Small intestine (tissue), 7 donors: ENCODE results near the gene PLEKHA8. TPM values are rescaled to one million over a fixed set of nuclear protein-coding genes. Genes with fewer than 3 reads are reported as not detected.

Experiments used
- DNase-seq, 2 donors: peaks; one replicate each; pipeline versions ENCODE4 v3.0.0 to v3.0.0-alpha.2; 2013
- FAIRE-seq: peaks from 2 replicates; lab custom pipeline; 2012; peaks lifted over from hg19 to GRCh38; lab: Jason Lieb, UNC
- H3K27ac ChIP-seq, 3 donors: one replicate each; pipeline ENCODE4 v1.5.1; 2013; ENCODE audit warnings: low read length in 2 of 3, mild to moderate bottlenecking in 2 of 3, control low read depth in 1 of 3, inconsistent platforms in 1 of 3, low read depth in 1 of 3, moderate library complexity in 1 of 3
- H3K27me3 ChIP-seq, 3 donors: one replicate each; pipeline ENCODE4 v1.6.1; 2013; ENCODE audit warnings: low read length in 3 of 3, inconsistent platforms in 1 of 3; ENCODE audit not compliant: control insufficient read depth in 3 of 3, insufficient read depth in 3 of 3
- H3K36me3 ChIP-seq, 3 donors: one replicate each; pipeline ENCODE4 v1.6.1; 2013; ENCODE audit warnings: low read length in 3 of 3, inconsistent platforms in 1 of 3, low read depth in 1 of 3, mild to moderate bottlenecking in 1 of 3, moderate library complexity in 1 of 3; ENCODE audit not compliant: control insufficient read depth in 3 of 3, insufficient read depth in 2 of 3
- H3K4me1 ChIP-seq, 3 donors: one replicate each; pipeline ENCODE4 v1.6.1; 2013; ENCODE audit warnings: low read length in 2 of 3, inconsistent platforms in 1 of 3, low read depth in 1 of 3, mild to moderate bottlenecking in 1 of 3, moderate library complexity in 1 of 3; ENCODE audit not compliant: control insufficient read depth in 3 of 3, insufficient read depth in 2 of 3
- H3K4me3 ChIP-seq, 3 donors: one replicate each; pipeline ENCODE4 v1.5.1; 2013; ENCODE audit warnings: low read length in 3 of 3, control low read depth in 1 of 3, inconsistent platforms in 1 of 3, low read depth in 1 of 3, mild to moderate bottlenecking in 1 of 3, moderate library complexity in 1 of 3
- H3K9me3 ChIP-seq, 2 donors: one replicate each; pipeline ENCODE4 v1.6.1; 2013; ENCODE audit warnings: low read depth in 1 of 2, low read length in 1 of 2; ENCODE audit not compliant: control insufficient read depth in 2 of 2, insufficient read depth in 1 of 2
- WGBS, 3 donors: extraction: QIAGEN DNeasy Blood & Tissue Kit; methylation state at CpG; one replicate each; pipeline ENCODE4 v1.1.7; 2013; 5-methylcytosine and 5-hydroxymethylcytosine counted together
- polyA plus RNA-seq, 4 donors: library from polyadenylated mRNA; stranded (reverse) in 3 of 4; unstranded in 1 of 4; fragments of 200-250 nt in 3 of 4; fragments of 120-200 nt in 1 of 4; gene quantifications; one replicate each; pipeline versions ENCODE4 v1.2.1 to v1.2.3, GENCODE V29; 2013
- donor health status: healthy with polysubstance abuse.
- donor health status: control.
- donor health status: control.
- donor health status: Bipolar disorder and iron deficiency.
- donor health status: healthy.

Gene PLEKHA8
- polyA plus RNA-seq, 4 donors = 3.8 to 5.0 (median 4.4) TPM

- DNase-seq (no peak), FAIRE-seq (no peak)
- WGBS, 3 donors = 47 to 68% (median 58%) methylated on average over 3 of the region's 3 CpGs
- no peaks in the 10 kb centered on the region for H3K4me1 ChIP-seq
- peaks cover 0 to 18% (median 0%) of the 10 kb centered on the region in 3 donors for H3K36me3 ChIP-seq
- no peak overlapping the region for H3K4me3 ChIP-seq
- H3K27ac ChIP-seq = no peak overlapping the region
- H3K27me3 ChIP-seq = no peaks in the 10 kb centered on the region
- no peaks in the 10 kb centered on the region for H3K9me3 ChIP-seq
Observed at GRCh38 chr7:30012757-30013156, 15.5 kb upstream of the PLEKHA8 start.

DNA sequence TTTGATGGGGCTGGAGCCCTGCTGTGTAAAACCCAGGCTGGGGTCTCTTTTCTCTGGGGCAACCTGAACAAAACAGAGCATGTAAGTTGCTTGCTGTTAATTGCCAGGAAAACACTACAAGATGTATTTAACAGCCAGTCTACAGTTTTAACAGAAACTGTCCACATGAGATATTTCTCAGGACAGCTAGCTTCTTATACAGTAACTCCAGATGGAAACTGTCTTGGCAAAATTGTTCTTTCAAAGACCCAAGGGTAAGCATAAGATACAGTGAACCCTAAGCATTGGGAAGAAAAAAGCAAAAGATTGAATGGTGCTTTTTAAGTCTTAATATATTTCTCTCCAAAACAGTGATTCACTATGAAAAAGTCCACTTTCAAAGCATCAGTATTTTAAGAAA lies 9.8 kb upstream of the PLEKHA8 start:
- no peaks in the 10 kb centered on the region for H3K27me3 ChIP-seq
- peaks cover 0 to 21% (median 0%) of the 10 kb centered on the region in 3 donors for H3K36me3 ChIP-seq
- H3K4me3 ChIP-seq = no peak overlapping the region
- H3K4me1 ChIP-seq = no peaks in the 10 kb centered on the region
- no peaks in the 10 kb centered on the region for H3K9me3 ChIP-seq
- no peak for FAIRE-seq
- no peak for DNase-seq
- no peak overlapping the region for H3K27ac ChIP-seq

DNA sequence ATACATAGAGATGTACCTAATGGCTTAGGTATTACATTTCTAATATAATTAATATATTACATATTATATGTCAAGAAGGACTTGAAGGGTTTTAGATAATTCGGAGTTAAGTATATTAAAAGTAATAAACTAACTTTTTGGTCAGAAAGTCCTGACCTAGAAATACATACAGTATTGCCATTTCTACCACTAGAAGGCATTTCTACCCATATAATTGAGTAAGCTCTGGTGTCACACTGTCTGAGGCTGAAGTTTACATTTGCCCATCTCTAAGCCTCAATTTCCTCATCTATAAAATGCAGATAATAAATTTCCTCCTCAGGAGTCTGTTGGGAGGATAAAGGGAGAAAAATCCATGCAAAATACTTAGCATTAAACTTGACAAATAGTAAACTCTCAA lies 8.8 kb upstream of the PLEKHA8 start:
- peaks cover 0 to 18% (median 0%) of the 10 kb centered on the region in 3 donors for H3K36me3 ChIP-seq
- H3K27me3 ChIP-seq = no peaks in the 10 kb centered on the region
- no peak for FAIRE-seq
- WGBS, 3 donors = 80 to 95% (median 81%) methylated on average over 1 of the region's 1 CpG
- no peak overlapping the region for H3K4me3 ChIP-seq
- no peak for DNase-seq
- H3K9me3 ChIP-seq = no peaks in the 10 kb centered on the region
- no peaks in the 10 kb centered on the region for H3K4me1 ChIP-seq
- no peak overlapping the region for H3K27ac ChIP-seq

GRCh38 chr7:30019960-30020359 lies 8.3 kb upstream of the PLEKHA8 start:
- WGBS, 3 donors = 97 to 100% (median 97%) methylated on average over 1 of the region's 1 CpG
- H3K36me3 ChIP-seq = peaks cover 0 to 17% (median 0%) of the 10 kb centered on the region in 3 donors
- H3K4me1 ChIP-seq = peaks cover 0 to 5% (median 0%) of the 10 kb centered on the region in 3 donors
- FAIRE-seq (no peak), DNase-seq (no peak)
- H3K4me3 ChIP-seq = no peak overlapping the region
- H3K27me3 ChIP-seq = no peaks in the 10 kb centered on the region
- H3K9me3 ChIP-seq = no peaks in the 10 kb centered on the region
- no peak overlapping the region for H3K27ac ChIP-seq

DNA sequence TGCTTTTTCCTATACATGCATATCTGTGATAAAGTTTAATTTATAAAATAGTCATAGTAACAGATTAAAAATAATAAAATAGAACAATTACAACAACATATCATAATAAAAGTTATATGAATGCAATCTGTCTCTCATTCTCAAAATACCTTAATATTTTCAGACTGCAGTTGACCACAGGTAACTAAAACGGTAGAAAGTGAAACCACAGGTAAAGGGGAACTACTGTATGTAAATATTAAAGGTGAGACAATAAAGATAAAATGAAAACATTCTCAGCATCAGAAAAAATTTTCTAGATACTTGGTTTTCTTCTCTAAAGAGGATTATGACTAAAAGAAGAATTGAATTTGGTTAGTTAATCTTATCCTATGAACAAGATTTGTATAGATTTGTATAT lies 7.7 kb upstream of the PLEKHA8 start:
- Histone ChIP-seq H3K27me3 (no peaks in the 10 kb centered on the region), H3K9me3 (no peaks in the 10 kb centered on the region), H3K4me1 (peaks cover 0 to 7% (median 3%) of the 10 kb centered on the region in 3 donors), H3K4me3 (no peak overlapping the region), H3K36me3 (peaks cover 0 to 14% (median 0%) of the 10 kb centered on the region in 3 donors), H3K27ac (no peak overlapping the region)
- WGBS, 3 donors = 4 to 35% (median 9%) methylated on average over 1 of the region's 1 CpG
- peak; percentile 80 for FAIRE-seq
- DNase-seq = peak in 1 of 2 donors; percentile 7

- Histone ChIP-seq H3K27me3 (no peaks in the 10 kb centered on the region), H3K4me1 (peaks cover 0 to 7% (median 3%) of the 10 kb centered on the region in 3 donors), H3K4me3 (no peak overlapping the region), H3K27ac (no peak overlapping the region), H3K36me3 (peaks cover 0 to 3% (median 0%) of the 10 kb centered on the region in 3 donors), H3K9me3 (no peaks in the 10 kb centered on the region)
- DNase-seq = no peak
- FAIRE-seq = no peak
Observed at GRCh38 chr7:30022991-30023390, 5.2 kb upstream of the PLEKHA8 start.

DNA sequence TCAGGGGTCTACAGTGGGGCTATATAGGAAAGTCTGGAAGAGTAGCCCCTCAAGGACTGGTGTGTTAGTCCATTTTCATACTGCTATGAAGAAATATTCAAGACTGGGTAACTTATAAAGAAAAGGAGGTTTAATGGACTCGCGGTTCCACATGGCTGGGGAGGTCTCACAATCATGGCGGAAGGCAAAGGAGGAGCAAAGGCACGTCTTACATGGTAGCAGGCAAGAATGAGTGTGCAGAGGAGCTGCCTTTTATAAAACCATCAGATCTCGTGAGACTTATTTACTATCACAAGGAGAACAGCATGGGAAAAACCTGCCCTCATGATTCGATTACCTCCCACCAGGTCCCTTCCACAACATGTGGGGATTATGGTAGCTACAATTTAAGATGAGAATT lies 4.7 kb upstream of the PLEKHA8 start:
- Histone ChIP-seq H3K36me3 (peaks cover 0 to 3% (median 0%) of the 10 kb centered on the region in 3 donors), H3K4me1 (peaks cover 0 to 7% (median 3%) of the 10 kb centered on the region in 3 donors), H3K27me3 (no peaks in the 10 kb centered on the region), H3K27ac (no peak overlapping the region), H3K9me3 (no peaks in the 10 kb centered on the region), H3K4me3 (peak overlapping the region in 1 of 3 donors; percentile 9)
- no peak for FAIRE-seq
- 97 to 98% (median 97%) methylated on average over 6 of the region's 6 CpGs for WGBS, 3 donors
- DNase-seq = no peak

DNA sequence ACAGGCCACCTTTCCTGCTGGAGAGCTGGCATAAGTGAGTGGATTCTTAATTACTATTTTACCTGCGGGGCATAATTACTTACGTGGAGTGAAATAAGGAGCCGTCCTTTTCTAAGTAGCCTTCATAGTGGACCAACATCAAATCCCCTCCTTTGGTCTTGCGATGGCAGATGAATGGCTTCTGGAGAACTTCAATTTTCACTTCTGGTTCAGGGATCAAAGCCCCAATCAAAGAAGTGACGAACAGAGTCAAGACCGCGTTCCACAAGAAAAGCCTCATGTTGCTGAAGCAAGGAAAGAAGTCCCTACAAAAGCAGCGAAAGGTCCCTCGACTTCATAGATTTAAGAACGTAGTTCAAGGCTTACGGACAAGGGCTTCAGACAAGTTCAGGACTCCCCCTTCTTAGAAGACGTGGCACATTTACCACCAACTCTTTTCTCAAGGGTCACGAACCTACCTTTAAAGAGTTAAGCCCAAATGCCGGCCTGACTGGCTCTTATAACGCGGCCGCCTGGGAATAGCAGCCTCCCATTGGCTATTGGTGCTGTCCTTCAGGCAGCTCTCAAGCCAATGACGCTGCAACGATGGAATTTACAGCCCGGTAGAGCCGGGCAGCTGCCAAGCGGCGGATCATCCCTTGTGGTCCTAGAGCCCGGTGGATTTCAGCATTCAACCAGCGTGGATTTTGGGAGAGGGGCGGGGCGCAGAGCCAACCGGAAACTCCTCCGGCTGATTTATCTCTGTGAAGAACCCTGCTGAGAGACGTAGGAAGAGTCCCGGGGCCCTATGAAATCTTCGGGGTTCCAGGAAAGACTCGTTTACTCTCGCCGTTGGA lies 1.8 kb upstream of the PLEKHA8 start, which contains the start of gene FKBP14:
Gene FKBP14 (minus strand): TSS at position 474 of the 836 bp plus-strand sequence. CDS start 194 bp downstream, at position 280.
- 0 to 1% (median 1%) methylated on average over 35 of the region's 35 CpGs for WGBS, 3 donors
- FAIRE-seq (no peak), DNase-seq (peak; percentile 99)
- H3K27ac ChIP-seq = peak within 1 kb of the TSS; percentile 58 to 88 (median 88)
- H3K4me3 ChIP-seq = peak within 1 kb of the TSS; percentile 78 to 91 (median 83)
- H3K4me1 ChIP-seq = peaks cover 3 to 10% (median 9%) of the 10 kb centered on the region in 3 donors
- H3K27me3 ChIP-seq = no peaks in the 10 kb centered on the region
- no peaks in the 10 kb centered on the region for H3K9me3 ChIP-seq
- H3K36me3 ChIP-seq = peaks cover 0 to 3% (median 0%) of the 10 kb centered on the region in 3 donors
